22Rv1 (cell line): ENCODE results near the gene DNER.

ENCODE experiments used
- H3K27ac ChIP-seq: fragments of 450-650 bp; 2 replicates; pipeline ENCODE4 v1.5.1; 2017
- CTCF ChIP-seq: fragments of 450-650 bp; IDR thresholded peaks from 2 replicates; pipeline ENCODE4 v1.5.1; 2017; ENCODE audit warnings: mild to moderate bottlenecking
- ZFX ChIP-seq: fragments of 450-650 bp; IDR thresholded peaks from 2 replicates; pipeline ENCODE4 v1.6.1; 2017; ENCODE audit warnings: antibody characterized with exemption, borderline replicate concordance

The DNER gene

GRCh38 chr2:229738024-229738625 lies 23.8 kb upstream of the DNER start:
- H3K27ac ChIP-seq, result no peak overlapping the region
- TF ChIP-seq ZFX, result no peak
- no peak for TF ChIP-seq CTCF

- TF ChIP-seq ZFX (no peak), CTCF (no peak)
- no peak overlapping the region for H3K27ac ChIP-seq
Observed at GRCh38 chr2:229734410-229734809, 20.1 kb upstream of the DNER start.

GRCh38 chr2:229733611-229734245 lies 19.4 kb upstream of the DNER start:
- TF ChIP-seq ZFX (no peak), CTCF (no peak)
- no peak overlapping the region for H3K27ac ChIP-seq

GRCh38 chr2:229732897-229733296 lies 18.5 kb upstream of the DNER start:
- TF ChIP-seq ZFX (no peak), CTCF (no peak)
- no peak overlapping the region for H3K27ac ChIP-seq

GRCh38 chr2:229731916-229732315 lies 17.6 kb upstream of the DNER start:
- TF ChIP-seq ZFX (no peak), CTCF (no peak)

GRCh38 chr2:229731363-229731762 lies 17.0 kb upstream of the DNER start:
- TF ChIP-seq CTCF, result no peak
- TF ChIP-seq ZFX, result no peak
- no peak overlapping the region for H3K27ac ChIP-seq

More at GRCh38 chr2:229731916-229732315, 17.6 kb upstream of the DNER start:
- no peak overlapping the region for H3K27ac ChIP-seq

- no peak overlapping the region for H3K27ac ChIP-seq
- TF ChIP-seq ZFX (no peak), CTCF (no peak)
Observed at GRCh38 chr2:229728370-229728769, 14.0 kb upstream of the DNER start.
